Stimulated activated naive CD8-positive, alpha-beta T cell treated with anti-CD3 and anti-CD28 coated beads, Interleukin-15, amount 100 ng/mL, for 72 hours (primary cell): ENCODE measurements around the gene PLA2G4D.
A peak's percentile ranks its signal among the peaks of the same experiment; 100 is the strongest.

Experiments
- ATAC-seq: fragments of 150-1000 bp; cut with Tn5 transposase; 2 replicates; pipeline ENCODE4 v1.10.0; 2021; ENCODE audit warnings: mild to moderate bottlenecking, moderate library complexity
- DNase-seq, 2 donors: peaks; one replicate each; pipeline ENCODE4 v3.0.0; 2021 to 2022
- H3K27ac Mint-ChIP-seq, 2 donors: one replicate each; pipeline ENCODE4 v1.8.0; 2022; ENCODE audit warnings: mild to moderate bottlenecking in 2 of 2, mixed read lengths in 2 of 2, moderate library complexity in 2 of 2
- H3K27me3 Mint-ChIP-seq: one replicate; pipeline ENCODE4 v1.8.0; 2022; ENCODE audit warnings: mixed read lengths
- H3K4me1 Mint-ChIP-seq: one replicate; pipeline ENCODE4 v1.8.0; 2022; ENCODE audit warnings: mild to moderate bottlenecking, mixed read lengths
- H3K4me3 Mint-ChIP-seq, 2 donors: one replicate each; pipeline ENCODE4 v1.8.0; 2022; ENCODE audit warnings: mild to moderate bottlenecking in 2 of 2, mixed read lengths in 2 of 2, moderate library complexity in 1 of 2
- H3K9me3 Mint-ChIP-seq, 2 donors: one replicate each; pipeline ENCODE4 v1.8.0; 2022; ENCODE audit warnings: mixed read lengths in 2 of 2

The PLA2G4D gene

DNA sequence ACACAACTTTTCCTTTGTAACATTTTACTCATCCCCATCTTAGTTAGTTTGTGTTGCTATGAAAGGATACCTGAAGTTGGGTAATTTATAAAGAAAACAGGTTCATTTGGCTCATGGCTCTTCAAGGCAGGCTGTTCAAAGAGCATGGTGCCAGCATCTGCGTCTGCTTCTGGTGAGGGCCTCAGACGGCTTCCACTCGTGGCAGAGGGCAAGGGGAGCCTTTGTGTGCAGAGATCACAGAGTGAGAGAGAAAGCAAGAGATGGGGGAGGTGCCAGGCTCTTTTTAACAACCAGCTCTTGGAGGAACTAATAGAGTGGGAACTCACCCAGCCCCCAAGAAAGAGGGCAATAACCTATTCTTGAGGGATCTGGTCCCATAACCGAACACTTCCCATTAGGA, 39.0 kb upstream of the PLA2G4D start:
- Mint-ChIP-seq H3K4me1 (no peaks in the 10 kb centered on the region), H3K27me3 (peaks cover 23% of the 10 kb centered on the region), H3K27ac (no peak overlapping the region), H3K4me3 (no peak overlapping the region), H3K9me3 (no peaks in the 10 kb centered on the region)
- DNase-seq, result no peak
- ATAC-seq, result no peak

- DNase-seq, result no peak
- peak overlapping the region in 1 of 2 donors; percentile 90 for H3K27ac Mint-ChIP-seq
These were observed 37.8 kb upstream of the PLA2G4D start for GRCh38 chr15:42131826-42132806.

GRCh38 chr15:42131006-42131405, 36.6 kb upstream of the PLA2G4D start:
- peaks cover 23% of the 10 kb centered on the region for H3K27me3 Mint-ChIP-seq
- no peak overlapping the region for H3K4me3 Mint-ChIP-seq
- DNase-seq (no peak), ATAC-seq (no peak)
- H3K9me3 Mint-ChIP-seq, result no peaks in the 10 kb centered on the region
- no peaks in the 10 kb centered on the region for H3K4me1 Mint-ChIP-seq
- H3K27ac Mint-ChIP-seq, result peak overlapping the region in 1 of 2 donors; percentile 72

More at GRCh38 chr15:42131826-42132806, 37.8 kb upstream of the PLA2G4D start:
- no peak for ATAC-seq
- Mint-ChIP-seq H3K9me3 (no peaks in the 10 kb centered on the region), H3K4me3 (no peak overlapping the region), H3K27me3 (peaks cover 23% of the 10 kb centered on the region), H3K4me1 (no peaks in the 10 kb centered on the region)

- DNase-seq (no peak), ATAC-seq (no peak)
- peaks cover 23% of the 10 kb centered on the region for H3K27me3 Mint-ChIP-seq
- H3K9me3 Mint-ChIP-seq, result no peaks in the 10 kb centered on the region
- peak overlapping the region in 1 of 2 donors; percentile 72 for H3K27ac Mint-ChIP-seq
- H3K4me1 Mint-ChIP-seq, result no peaks in the 10 kb centered on the region
- no peak overlapping the region for H3K4me3 Mint-ChIP-seq
These were observed 36.1 kb upstream of the PLA2G4D start for GRCh38 chr15:42130246-42130986.

- no peak overlapping the region for H3K27ac Mint-ChIP-seq
- H3K4me3 Mint-ChIP-seq, result no peak overlapping the region
- no peaks in the 10 kb centered on the region for H3K4me1 Mint-ChIP-seq
- DNase-seq (no peak), ATAC-seq (no peak)
- H3K27me3 Mint-ChIP-seq, result peaks cover 23% of the 10 kb centered on the region
- no peaks in the 10 kb centered on the region for H3K9me3 Mint-ChIP-seq
These were observed 35.0 kb upstream of the PLA2G4D start for GRCh38 chr15:42129364-42129763.

- H3K9me3 Mint-ChIP-seq, result no peaks in the 10 kb centered on the region
- no peak for DNase-seq
These were observed 34.1 kb upstream of the PLA2G4D start for GRCh38 chr15:42128476-42128875.

DNA sequence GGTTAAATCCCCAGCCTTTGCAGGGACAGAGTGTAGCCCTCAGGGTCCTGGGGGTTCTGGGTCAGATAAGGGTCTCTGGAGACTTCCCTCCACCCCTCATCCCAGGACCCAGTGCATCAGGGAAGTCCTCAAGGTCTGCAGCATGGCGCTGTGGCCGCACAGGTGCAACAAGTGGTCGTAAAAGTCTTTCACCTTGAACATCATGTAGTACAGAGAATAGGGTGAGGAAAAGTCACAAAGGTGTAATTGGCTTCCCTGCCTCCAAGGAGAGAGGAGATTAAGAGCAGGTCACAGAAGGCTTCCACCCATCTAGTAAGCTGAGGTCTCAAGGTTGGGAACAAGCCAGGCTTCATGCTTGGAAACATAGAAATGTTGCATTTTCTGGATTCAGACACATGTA, 29.2 kb upstream of the PLA2G4D start:
- DNase-seq, result no peak
- ATAC-seq, result no peak
- no peaks in the 10 kb centered on the region for H3K27me3 Mint-ChIP-seq
- no peak overlapping the region for H3K4me3 Mint-ChIP-seq
- no peaks in the 10 kb centered on the region for H3K9me3 Mint-ChIP-seq
- no peaks in the 10 kb centered on the region for H3K4me1 Mint-ChIP-seq
- peak overlapping the region in 1 of 2 donors; percentile 35 for H3K27ac Mint-ChIP-seq

More at GRCh38 chr15:42128476-42128875, 34.1 kb upstream of the PLA2G4D start:
- Mint-ChIP-seq H3K4me3 (no peak overlapping the region), H3K27ac (no peak overlapping the region), H3K27me3 (peaks cover 23% of the 10 kb centered on the region), H3K4me1 (no peaks in the 10 kb centered on the region)
- ATAC-seq, result no peak

DNA sequence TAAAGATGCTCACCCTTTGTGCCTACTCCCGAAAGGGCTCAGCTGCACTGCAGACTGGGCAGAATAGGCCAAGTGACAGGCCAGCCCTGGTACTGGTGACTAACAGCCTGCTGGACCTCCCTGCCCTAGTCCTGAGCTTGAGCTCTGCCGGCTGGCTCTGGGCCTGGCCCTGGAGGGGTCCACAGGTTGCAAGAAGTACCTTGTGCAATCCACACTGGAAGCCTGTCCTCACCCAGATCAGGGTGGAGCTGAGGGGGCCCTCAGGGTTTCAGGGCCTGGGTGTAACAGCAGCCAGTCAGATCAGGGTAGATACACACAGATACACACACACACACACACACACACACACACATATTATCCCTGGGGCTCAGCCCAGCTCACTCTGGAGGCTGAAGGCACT, 27.3 kb upstream of the PLA2G4D start:
- Mint-ChIP-seq H3K27ac (no peak overlapping the region), H3K9me3 (no peaks in the 10 kb centered on the region), H3K4me1 (no peaks in the 10 kb centered on the region), H3K4me3 (no peak overlapping the region), H3K27me3 (no peaks in the 10 kb centered on the region)
- DNase-seq, result no peak
- no peak for ATAC-seq

GRCh38 chr15:42121021-42121420, 26.7 kb upstream of the PLA2G4D start:
- no peak overlapping the region for H3K27ac Mint-ChIP-seq
- H3K4me3 Mint-ChIP-seq, result no peak overlapping the region
- peaks cover 0 to 4% of the 10 kb centered on the region in 2 donors for H3K9me3 Mint-ChIP-seq
- ATAC-seq (no peak), DNase-seq (no peak)
- no peaks in the 10 kb centered on the region for H3K27me3 Mint-ChIP-seq
- H3K4me1 Mint-ChIP-seq, result no peaks in the 10 kb centered on the region

DNA sequence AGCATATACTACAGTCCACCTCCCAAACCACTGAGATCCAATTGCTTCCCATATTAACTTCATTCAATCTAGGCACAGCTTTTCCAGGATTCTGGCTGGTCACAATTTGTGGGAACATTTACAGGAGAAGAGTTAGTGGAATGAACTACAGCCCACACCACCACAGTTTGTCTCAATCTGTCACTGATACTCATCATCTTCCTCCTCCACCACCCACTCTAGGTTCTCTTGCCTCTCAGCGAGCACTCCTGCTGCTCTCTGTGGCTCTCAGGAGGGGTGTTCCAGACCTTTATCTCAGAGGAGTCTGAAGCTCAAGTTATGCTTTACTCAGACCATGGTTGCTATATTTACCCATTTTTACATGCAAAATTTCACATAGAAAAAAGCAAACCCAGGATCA, 25.9 kb upstream of the PLA2G4D start:
- ATAC-seq (no peak), DNase-seq (no peak)
- Mint-ChIP-seq H3K27ac (no peak overlapping the region), H3K4me1 (no peaks in the 10 kb centered on the region), H3K9me3 (peaks cover 0 to 4% of the 10 kb centered on the region in 2 donors), H3K27me3 (no peaks in the 10 kb centered on the region), H3K4me3 (no peak overlapping the region)

DNA sequence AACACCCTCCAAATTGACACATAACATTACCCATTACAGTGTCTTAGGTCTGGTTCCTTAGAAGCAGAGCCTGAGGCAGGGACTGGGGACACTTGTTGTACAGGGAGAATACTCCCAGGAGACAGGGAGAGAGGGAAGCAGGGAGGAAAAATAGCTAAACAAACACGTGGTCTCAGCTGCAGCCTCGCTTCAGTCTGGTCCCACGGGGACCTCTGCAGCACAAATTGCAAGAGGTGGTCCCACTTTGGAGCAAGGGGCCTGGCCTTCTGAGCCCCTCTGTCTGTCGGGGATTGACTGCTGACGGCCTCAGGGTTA, 25.0 kb upstream of the PLA2G4D start:
- H3K4me1 Mint-ChIP-seq, result no peaks in the 10 kb centered on the region
- ATAC-seq, result no peak
- H3K27ac Mint-ChIP-seq, result no peak overlapping the region
- peaks cover 0 to 4% of the 10 kb centered on the region in 2 donors for H3K9me3 Mint-ChIP-seq
- no peaks in the 10 kb centered on the region for H3K27me3 Mint-ChIP-seq
- no peak for DNase-seq
- no peak overlapping the region for H3K4me3 Mint-ChIP-seq

DNA sequence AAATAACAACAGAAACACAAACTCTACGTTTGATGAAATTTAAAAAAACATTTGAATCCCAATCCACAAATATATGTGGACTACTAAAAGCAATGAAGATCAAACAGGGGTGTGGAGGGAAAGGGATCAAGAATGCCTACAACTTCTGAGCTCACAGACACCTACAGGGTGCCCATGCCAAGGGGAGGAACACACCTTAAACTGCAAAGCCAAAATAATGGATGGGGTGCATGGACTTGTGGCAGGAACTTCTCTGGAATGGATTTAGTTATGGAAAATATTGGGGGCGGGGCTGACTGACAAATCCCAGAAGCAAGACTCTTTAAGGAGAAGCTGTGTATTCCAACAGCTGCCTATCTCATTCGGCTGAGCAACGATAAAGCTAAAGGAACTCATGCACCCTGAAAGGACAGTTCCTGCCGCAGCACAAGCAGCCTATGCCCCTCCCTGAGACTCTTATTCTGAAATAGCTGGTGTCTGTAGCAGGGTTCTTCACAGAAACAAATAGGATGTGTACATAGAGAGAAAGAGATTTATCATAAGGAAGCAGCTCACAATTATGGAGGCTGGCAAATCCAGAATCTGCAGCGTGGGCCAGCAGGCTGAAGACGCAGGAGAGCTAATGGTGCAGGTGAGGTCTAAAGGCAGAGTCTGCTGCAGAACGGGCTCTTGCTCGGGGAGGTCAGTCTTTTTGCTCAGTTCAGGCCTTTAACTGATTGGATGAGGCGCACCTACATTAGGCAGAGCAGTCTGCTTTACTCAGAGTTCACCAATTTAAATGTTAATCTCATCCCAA, 24.5 kb upstream of the PLA2G4D start:
- Mint-ChIP-seq H3K9me3 (peaks cover 0 to 4% of the 10 kb centered on the region in 2 donors), H3K4me3 (no peak overlapping the region), H3K27me3 (no peaks in the 10 kb centered on the region), H3K4me1 (no peaks in the 10 kb centered on the region), H3K27ac (no peak overlapping the region)
- DNase-seq (no peak), ATAC-seq (no peak)

DNA sequence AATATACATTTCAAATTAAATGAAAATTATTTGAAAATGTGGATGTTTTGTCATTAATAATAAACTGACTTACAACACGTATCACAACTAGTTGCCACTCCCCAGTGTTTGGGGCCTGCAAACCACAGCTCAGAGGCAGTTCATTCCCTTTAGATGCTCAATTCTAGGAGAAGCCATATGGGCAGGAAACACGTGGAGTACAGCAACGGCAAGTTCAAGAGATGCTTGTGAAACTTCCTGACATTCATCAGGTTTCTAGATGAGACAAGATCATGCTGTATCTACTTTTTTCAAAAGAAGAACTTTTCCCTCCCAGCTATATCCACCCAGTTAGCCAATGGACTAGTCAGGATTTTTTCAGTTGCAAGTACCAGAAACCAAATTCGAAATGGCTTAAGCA, 17.6 kb upstream of the PLA2G4D start:
- H3K9me3 Mint-ChIP-seq, result peaks cover 0 to 4% of the 10 kb centered on the region in 2 donors
- no peak overlapping the region for H3K4me3 Mint-ChIP-seq
- H3K27ac Mint-ChIP-seq, result no peak overlapping the region

GRCh38 chr15:42110367-42110766, 16.0 kb upstream of the PLA2G4D start:
- Mint-ChIP-seq H3K27me3 (peaks cover 16% of the 10 kb centered on the region), H3K4me3 (no peak overlapping the region), H3K4me1 (peaks cover 7% of the 10 kb centered on the region), H3K27ac (no peak overlapping the region), H3K9me3 (no peaks in the 10 kb centered on the region)
- no peak for DNase-seq
- no peak for ATAC-seq

More for the DNA sequence above, 17.6 kb upstream of the PLA2G4D start:
- DNase-seq, result no peak
- Mint-ChIP-seq H3K4me1 (peaks cover 7% of the 10 kb centered on the region), H3K27me3 (peaks cover 16% of the 10 kb centered on the region)
- ATAC-seq, result no peak

- Mint-ChIP-seq H3K4me1 (peaks cover 7% of the 10 kb centered on the region), H3K27ac (no peak overlapping the region), H3K9me3 (no peaks in the 10 kb centered on the region), H3K4me3 (no peak overlapping the region), H3K27me3 (peaks cover 16% of the 10 kb centered on the region)
- DNase-seq (no peak), ATAC-seq (no peak)
These were observed 14.4 kb upstream of the PLA2G4D start for GRCh38 chr15:42108806-42109205.
